ENCODE measurements around the gene RPL23.

- TF ChIP-seq CTCF (IDR thresholded peaks at IDR 0.05) (no peak), POLR2A (IDR thresholded peaks at IDR 0.05) (no peak), EP300 (IDR thresholded peaks at IDR 0.05) (no peak), POLR2AphosphoS5 (IDR thresholded peaks at IDR 0.05) (no peak)
These were observed 47.6 kb upstream of the RPL23 start for GRCh38 chr17:38900978-38901656.

Data from gastroesophageal sphincter (tissue), 3 donors.